Central memory CD4-positive, alpha-beta T cell (primary cell): Measurements from ENCODE around the gene TOP2B.

ENCODE experiments used
- DNase-seq: peaks from one replicate; pipeline ENCODE4 v3.0.0; 2022

The TOP2B gene

GRCh38 chr3:25554376-25554775, 110.3 kb downstream of the TOP2B start:
- no peak for DNase-seq

GRCh38 chr3:25552251-25552650, 112.5 kb downstream of the TOP2B start:
- no peak for DNase-seq

- DNase-seq = no peak
These were observed 115.9 kb downstream of the TOP2B start for GRCh38 chr3:25548836-25549235.

- DNase-seq = no peak
These were observed 116.6 kb downstream of the TOP2B start for GRCh38 chr3:25547943-25548674.
